IMR-90 (cell line): ENCODE data around the gene KCNMA1.

Experiments used
- CTCF ChIP-seq: conservative IDR thresholded peaks from 2 replicates; pipeline ENCODE4 v1.5.1; 2012; ENCODE audit warnings: mild to moderate bottlenecking, low read depth, low read length, improper control_type of control experiment
- MXI1 ChIP-seq: IDR thresholded peaks from 2 replicates; pipeline ENCODE4 v1.6.1; 2012; ENCODE audit warnings: low read depth, mild to moderate bottlenecking, low read length, moderate library complexity, borderline replicate concordance
- POLR2A ChIP-seq: IDR thresholded peaks from 2 replicates; pipeline ENCODE4 v1.6.1; 2012; ENCODE audit warnings: mild to moderate bottlenecking, low read depth, low read length
- RAD21 ChIP-seq: IDR thresholded peaks from 2 replicates; pipeline ENCODE4 v1.6.1; 2012; ENCODE audit warnings: low read length, improper control_type of control experiment
- RCOR1 ChIP-seq: IDR thresholded peaks from 2 replicates; pipeline ENCODE4 v1.6.1; 2012; ENCODE audit warnings: mild to moderate bottlenecking, low read length, improper control_type of control experiment; ENCODE audit not compliant: insufficient replicate concordance

GRCh38 chr10:77682393-77683087, 44.9 kb upstream of the KCNMA1 start:
- TF ChIP-seq RAD21 (no peak), CTCF (no peak), POLR2A (no peak), RCOR1 (no peak), MXI1 (no peak)
